CD4-positive, alpha-beta memory T cell (primary cell): ENCODE data around the gene MYO5B. TPM values are rescaled to one million over a fixed set of nuclear protein-coding genes. Genes with fewer than 3 reads are reported as not detected.
"Not testable (repeated sequence)": the region's sequence is repeated elsewhere in the genome, so short reads cannot be mapped to it uniquely, and the experiment has no call there.

ENCODE experiments used
- CTCF ChIA-PET: fragments of 350-600 bp; sonication (Branson Sonifier 250); formaldehyde crosslinking; loops from one replicate; lab custom pipeline; 2021; ENCODE audit warnings: inconsistent platforms; ENCODE audit not compliant: partially characterized antibody; lab: Charles Lee
- POLR2A ChIA-PET: fragments of 350-600 bp; sonication (Branson Sonifier 250); formaldehyde crosslinking; loops from one replicate; lab custom pipeline; 2021; ENCODE audit not compliant: partially characterized antibody; lab: Charles Lee
- DNase-seq, 5 donors: peaks; one replicate each; pipeline versions ENCODE4 v3.0.0 to v3.0.0-alpha.2; 2020 to 2022; ENCODE audit warnings: mixed read lengths in 1 of 5
- H3K27ac ChIP-seq: one replicate; pipeline ENCODE4 v1.7.0; 2013; ENCODE audit warnings: low read depth, low read length
- H3K27me3 ChIP-seq: 2 replicates; pipeline ENCODE4 v1.7.0; 2013; ENCODE audit warnings: mild to moderate bottlenecking, low read length, moderate library complexity; ENCODE audit not compliant: insufficient read depth
- H3K36me3 ChIP-seq: 2 replicates; pipeline ENCODE4 v1.7.0; 2013; ENCODE audit warnings: mild to moderate bottlenecking, low read length, moderate library complexity; ENCODE audit not compliant: insufficient read depth
- H3K4me1 ChIP-seq: 2 replicates; pipeline ENCODE4 v1.7.0; 2013; ENCODE audit warnings: mild to moderate bottlenecking, low read length, moderate library complexity; ENCODE audit not compliant: insufficient read depth
- H3K4me3 ChIP-seq, 2 donors: one replicate each; pipeline ENCODE4 v1.7.0; 2013; ENCODE audit warnings: low read length in 2 of 2, mild to moderate bottlenecking in 1 of 2
- H3K9me3 ChIP-seq, 2 donors: one replicate each; pipeline ENCODE4 v1.7.0; 2013; ENCODE audit warnings: low read length in 2 of 2, control low read depth in 1 of 2; ENCODE audit not compliant: control insufficient read depth in 1 of 2
- H3K27ac Mint-ChIP-seq, 7 donors: one replicate each; pipeline ENCODE4 v1.8.0; 2020 to 2021; ENCODE audit warnings: mixed read lengths in 7 of 7, mild to moderate bottlenecking in 6 of 7, inconsistent platforms in 3 of 7, moderate library complexity in 3 of 7
- H3K27me3 Mint-ChIP-seq, 2 donors: one replicate each; pipeline ENCODE4 v1.8.0; 2020 to 2021; ENCODE audit warnings: mixed read lengths in 2 of 2
- H3K36me3 Mint-ChIP-seq, 2 donors: one replicate each; pipeline ENCODE4 v1.8.0; 2020 to 2021; ENCODE audit warnings: mixed read lengths in 2 of 2, inconsistent platforms in 1 of 2, mild to moderate bottlenecking in 1 of 2
- H3K4me1 Mint-ChIP-seq, 4 donors: one replicate each; pipeline ENCODE4 v1.8.0; 2020 to 2021; ENCODE audit warnings: mixed read lengths in 4 of 4, mild to moderate bottlenecking in 1 of 4
- H3K4me3 Mint-ChIP-seq, 8 donors: one replicate each; pipeline ENCODE4 v1.8.0; 2020 to 2021; ENCODE audit warnings: mixed read lengths in 8 of 8, mild to moderate bottlenecking in 7 of 8, moderate library complexity in 6 of 8, inconsistent platforms in 3 of 8
- H3K9me3 Mint-ChIP-seq, 8 donors: one replicate each; pipeline ENCODE4 v1.8.0; 2020 to 2021; ENCODE audit warnings: mixed read lengths in 8 of 8, mild to moderate bottlenecking in 5 of 8, inconsistent platforms in 3 of 8, moderate library complexity in 1 of 8
- intact Hi-C: fragments of 100-400 bp; cut with micrococcal nuclease; formaldehyde crosslinking; loops from one replicate; pipeline ENCODE4 v1.15.1; 2023
- polyA plus RNA-seq, 2 donors: library from polyadenylated mRNA; unstranded; fragments of 300-500 nt; fragmentation: Illumina TruSeq; gene quantifications; one replicate each; pipeline ENCODE4 v1.2.3, GENCODE V29; 2021
- total RNA-seq, 2 experiments: library from RNA; stranded (reverse); gene quantifications; one replicate each; pipeline ENCODE4 v1.2.3, GENCODE V29; 2021

MYO5B gene
- total and polyA plus RNA-seq, 4 experiments from 2014 or later, result 0.02 TPM; not detected in 3

GRCh38 chr18:49804096-49804495 is 390.9 kb downstream of the MYO5B start:
- no peak overlapping the region for H3K4me3 Mint-ChIP-seq
- DNase-seq, result no peak
- intact Hi-C loops, result no loop called here
- H3K9me3 Mint-ChIP-seq, result peaks cover 0 to 13% (median 10%) of the 10 kb centered on the region in 8 donors
- no peak overlapping the region for H3K27ac ChIP-seq
- CTCF ChIA-PET, result no interaction called here
- no peaks in the 10 kb centered on the region for H3K4me1 ChIP-seq
- no peaks in the 10 kb centered on the region for H3K9me3 ChIP-seq
- POLR2A ChIA-PET, result interaction anchor here (1.1 kb wide), 1 partner anchor 10 kb away, joined by 3 read pairs; the partner anchor contains the start of gene ACAA2
- H3K4me1 Mint-ChIP-seq, result peaks cover 7 to 27% (median 18%) of the 10 kb centered on the region in 4 donors
- no peak overlapping the region for H3K4me3 ChIP-seq
- peaks cover 24 to 32% of the 10 kb centered on the region in 2 donors for H3K36me3 Mint-ChIP-seq
- no peaks in the 10 kb centered on the region for H3K27me3 Mint-ChIP-seq
- no peaks in the 10 kb centered on the region for H3K27me3 ChIP-seq
- peak overlapping the region in 2 of 7 donors; percentile 8 to 10 for H3K27ac Mint-ChIP-seq
- H3K36me3 ChIP-seq, result no peaks in the 10 kb centered on the region

- peaks cover 17 to 28% of the 10 kb centered on the region in 2 donors for H3K36me3 Mint-ChIP-seq
- ChIA-PET POLR2A (no interaction called here), CTCF (no interaction called here)
- Histone ChIP-seq H3K27me3 (no peaks in the 10 kb centered on the region), H3K27ac (no peak overlapping the region), H3K36me3 (no peaks in the 10 kb centered on the region), H3K4me1 (no peaks in the 10 kb centered on the region), H3K4me3 (no peak overlapping the region), H3K9me3 (no peaks in the 10 kb centered on the region)
- no peaks in the 10 kb centered on the region for H3K27me3 Mint-ChIP-seq
- H3K4me1 Mint-ChIP-seq, result peaks cover 7 to 27% (median 19%) of the 10 kb centered on the region in 4 donors
- intact Hi-C loops, result no loop called here
- DNase-seq, result no peak
- no peak overlapping the region for H3K4me3 Mint-ChIP-seq
- H3K9me3 Mint-ChIP-seq, result peaks cover 0 to under 1% (median 0%) of the 10 kb centered on the region in 8 donors
- H3K27ac Mint-ChIP-seq, result no peak overlapping the region
These were observed 392.3 kb downstream of the MYO5B start for GRCh38 chr18:49802623-49803022.

- peaks cover 5 to 19% (median 16%) of the 10 kb centered on the region in 4 donors for H3K4me1 Mint-ChIP-seq
- H3K27me3 ChIP-seq, H3K27ac ChIP-seq, H3K9me3 Mint-ChIP-seq, H3K4me3 Mint-ChIP-seq, H3K4me3 ChIP-seq, H3K27ac Mint-ChIP-seq, intact Hi-C loops, H3K4me1 ChIP-seq, H3K27me3 Mint-ChIP-seq, H3K36me3 ChIP-seq, POLR2A ChIA-PET, DNase-seq, CTCF ChIA-PET, H3K9me3 ChIP-seq: not testable (repeated sequence)
- peaks cover 29 to 38% of the 10 kb centered on the region in 2 donors for H3K36me3 Mint-ChIP-seq
These were observed 394.5 kb downstream of the MYO5B start for GRCh38 chr18:49800491-49800890.

- H3K4me3 ChIP-seq, H3K27me3 ChIP-seq, H3K27me3 Mint-ChIP-seq, H3K36me3 ChIP-seq, H3K4me1 ChIP-seq, intact Hi-C loops, H3K9me3 Mint-ChIP-seq, POLR2A ChIA-PET, CTCF ChIA-PET, H3K27ac Mint-ChIP-seq, DNase-seq, H3K27ac ChIP-seq, H3K4me3 Mint-ChIP-seq, H3K9me3 ChIP-seq: not testable (repeated sequence)
- Mint-ChIP-seq H3K4me1 (peaks cover 4 to 19% (median 11%) of the 10 kb centered on the region in 4 donors), H3K36me3 (peaks cover 32 to 44% of the 10 kb centered on the region in 2 donors)
These were observed 395.1 kb downstream of the MYO5B start for GRCh38 chr18:49799806-49800205.

- Mint-ChIP-seq H3K4me3 (no peak overlapping the region), H3K36me3 (peaks cover 36 to 48% of the 10 kb centered on the region in 2 donors), H3K27ac (no peak overlapping the region), H3K4me1 (peaks cover 0 to 9% (median 2%) of the 10 kb centered on the region in 4 donors), H3K27me3 (no peaks in the 10 kb centered on the region), H3K9me3 (no peaks in the 10 kb centered on the region)
- no peaks in the 10 kb centered on the region for H3K9me3 ChIP-seq
- ChIA-PET POLR2A (no interaction called here), CTCF (no interaction called here)
- no peak overlapping the region for H3K4me3 ChIP-seq
- DNase-seq, result no peak
- H3K4me1 ChIP-seq, result no peaks in the 10 kb centered on the region
- intact Hi-C loops, result no loop called here
- H3K27ac ChIP-seq, result no peak overlapping the region
- peaks cover 8% of the 10 kb centered on the region for H3K36me3 ChIP-seq
- no peaks in the 10 kb centered on the region for H3K27me3 ChIP-seq
These were observed 396.9 kb downstream of the MYO5B start for GRCh38 chr18:49798001-49798400.

- no peaks in the 10 kb centered on the region for H3K9me3 Mint-ChIP-seq
- CTCF ChIA-PET, result no interaction called here
- Histone ChIP-seq H3K4me1 (no peaks in the 10 kb centered on the region), H3K4me3 (no peak overlapping the region), H3K9me3 (no peaks in the 10 kb centered on the region), H3K36me3 (peaks cover 16% of the 10 kb centered on the region), H3K27ac (no peak overlapping the region), H3K27me3 (no peaks in the 10 kb centered on the region)
- DNase-seq, result no peak
- intact Hi-C loops, result no loop called here
- H3K4me1 Mint-ChIP-seq, result peaks cover 0 to 5% (median 2%) of the 10 kb centered on the region in 4 donors
- H3K27me3 Mint-ChIP-seq, result no peaks in the 10 kb centered on the region
- peaks cover 44 to 55% of the 10 kb centered on the region in 2 donors for H3K36me3 Mint-ChIP-seq
- POLR2A ChIA-PET, result no interaction called here
- H3K4me3 Mint-ChIP-seq, result no peak overlapping the region
- no peak overlapping the region for H3K27ac Mint-ChIP-seq
These were observed 399.1 kb downstream of the MYO5B start for GRCh38 chr18:49795612-49796552.

- H3K27me3 ChIP-seq, result no peaks in the 10 kb centered on the region
- no peak for DNase-seq
- Mint-ChIP-seq H3K27ac (no peak overlapping the region), H3K4me3 (no peak overlapping the region), H3K27me3 (no peaks in the 10 kb centered on the region), H3K4me1 (peaks cover 0 to 5% (median 4%) of the 10 kb centered on the region in 4 donors), H3K36me3 (peaks cover 48 to 62% of the 10 kb centered on the region in 2 donors), H3K9me3 (no peaks in the 10 kb centered on the region)
- H3K4me3 ChIP-seq, result no peak overlapping the region
- intact Hi-C loops, result no loop called here
- ChIA-PET POLR2A (no interaction called here), CTCF (no interaction called here)
- H3K36me3 ChIP-seq, result peaks cover 16% of the 10 kb centered on the region
- no peaks in the 10 kb centered on the region for H3K9me3 ChIP-seq
- no peaks in the 10 kb centered on the region for H3K4me1 ChIP-seq
- H3K27ac ChIP-seq, result no peak overlapping the region
These were observed 400.2 kb downstream of the MYO5B start for GRCh38 chr18:49794743-49795142.
